ENCODE results near the gene CUX1.
A peak's percentile ranks its signal among the peaks of the same experiment; 100 is the strongest.

Gene CUX1

GRCh38 chr7:101999393-101999792 lies 182.0 kb downstream of the CUX1 start:
- TF ChIP-seq, protein P1, sequence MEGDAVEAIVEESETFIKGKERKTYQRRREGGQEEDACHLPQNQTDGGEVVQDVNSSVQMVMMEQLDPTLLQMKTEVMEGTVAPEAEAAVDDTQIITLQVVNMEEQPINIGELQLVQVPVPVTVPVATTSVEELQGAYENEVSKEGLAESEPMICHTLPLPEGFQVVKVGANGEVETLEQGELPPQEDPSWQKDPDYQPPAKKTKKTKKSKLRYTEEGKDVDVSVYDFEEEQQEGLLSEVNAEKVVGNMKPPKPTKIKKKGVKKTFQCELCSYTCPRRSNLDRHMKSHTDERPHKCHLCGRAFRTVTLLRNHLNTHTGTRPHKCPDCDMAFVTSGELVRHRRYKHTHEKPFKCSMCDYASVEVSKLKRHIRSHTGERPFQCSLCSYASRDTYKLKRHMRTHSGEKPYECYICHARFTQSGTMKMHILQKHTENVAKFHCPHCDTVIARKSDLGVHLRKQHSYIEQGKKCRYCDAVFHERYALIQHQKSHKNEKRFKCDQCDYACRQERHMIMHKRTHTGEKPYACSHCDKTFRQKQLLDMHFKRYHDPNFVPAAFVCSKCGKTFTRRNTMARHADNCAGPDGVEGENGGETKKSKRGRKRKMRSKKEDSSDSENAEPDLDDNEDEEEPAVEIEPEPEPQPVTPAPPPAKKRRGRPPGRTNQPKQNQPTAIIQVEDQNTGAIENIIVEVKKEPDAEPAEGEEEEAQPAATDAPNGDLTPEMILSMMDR (IDR thresholded peaks at IDR 0.05; ENCODE audit: borderline replicate concordance, extremely low read depth, low read length, poor library complexity, severe bottlenecking) = no peak
- TF ChIP-seq EZH2 (IDR thresholded peaks at IDR 0.05; ENCODE audit: borderline replicate concordance, low read depth, low read length, severe bottlenecking) = no peak
- peaks cover 92% of the 10 kb centered on the region for H3K79me2 ChIP-seq (ENCODE audit: insufficient read depth, low read length)
- H3K36me3 ChIP-seq (ENCODE audit: insufficient read depth, low read length) = peaks cover 4% of the 10 kb centered on the region; the same call in 1 of the 2 replicates
- DNase-seq (no peak), ATAC-seq (ENCODE audit: insufficient read depth, low read depth) (no peak)
- no peak overlapping the region for H2AFZ ChIP-seq (ENCODE audit: low read depth, low read length)
- H3K9ac ChIP-seq (ENCODE audit: low read depth, low read length) = peak overlapping the region; percentile 52
- no peak overlapping the region for H3K4me2 ChIP-seq (ENCODE audit: insufficient read depth, low read length)
- H3K4me3 ChIP-seq (ENCODE audit: low read depth in 1 of 2, low read length in 2 of 2) = no peak overlapping the region
- H3K9me3 ChIP-seq (ENCODE audit: insufficient read depth, low read length, severe bottlenecking) = no peaks in the 10 kb centered on the region
- H3K27me3 ChIP-seq (ENCODE audit: insufficient read depth, low read length, poor library complexity) = no peaks in the 10 kb centered on the region
- peaks cover 55% of the 10 kb centered on the region for H3K4me1 ChIP-seq (ENCODE audit: insufficient read depth, low read length)
- H3K27ac ChIP-seq (ENCODE audit: low read length) = peak overlapping the region; percentile 96
- H4K20me1 ChIP-seq (ENCODE audit: insufficient read depth, low read length) = no peaks in the 10 kb centered on the region

DNA sequence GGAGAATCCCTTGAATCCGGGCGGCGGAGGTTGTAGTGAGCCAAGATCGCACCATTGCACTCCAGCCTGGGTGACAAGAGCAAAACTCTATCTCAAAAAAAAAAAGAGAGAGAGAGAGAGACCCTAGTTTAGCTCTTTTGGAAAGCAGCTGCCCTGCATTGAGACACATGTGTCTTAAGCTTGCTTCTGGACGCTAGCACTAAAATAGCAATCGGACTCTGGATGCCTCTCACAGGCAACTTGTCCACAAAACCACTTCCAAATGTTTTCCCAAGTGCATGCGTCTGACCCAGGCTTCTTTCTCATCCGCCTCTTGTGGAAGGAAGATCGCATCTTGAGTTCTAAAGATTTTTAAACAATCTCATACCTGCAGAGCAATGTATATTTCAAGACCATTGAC lies 182.7 kb downstream of the CUX1 start:
- DNase-seq (no peak), ATAC-seq (ENCODE audit: insufficient read depth, low read depth) (no peak)
- no peak for TF ChIP-seq EZH2 (IDR thresholded peaks at IDR 0.05; ENCODE audit: borderline replicate concordance, low read depth, low read length, severe bottlenecking)
- H3K36me3 ChIP-seq (ENCODE audit: insufficient read depth, low read length) = peaks cover 4% of the 10 kb centered on the region; the same call in 1 of the 2 replicates
- no peaks in the 10 kb centered on the region for H3K9me3 ChIP-seq (ENCODE audit: insufficient read depth, low read length, severe bottlenecking)
- H4K20me1 ChIP-seq (ENCODE audit: insufficient read depth, low read length) = no peaks in the 10 kb centered on the region
- peaks cover 48% of the 10 kb centered on the region for H3K4me1 ChIP-seq (ENCODE audit: insufficient read depth, low read length)
- H3K9ac ChIP-seq (ENCODE audit: low read depth, low read length) = no peak overlapping the region
- H2AFZ ChIP-seq (ENCODE audit: low read depth, low read length) = no peak overlapping the region
- H3K27ac ChIP-seq (ENCODE audit: low read length) = peak overlapping the region; percentile 96
- peaks cover 93% of the 10 kb centered on the region for H3K79me2 ChIP-seq (ENCODE audit: insufficient read depth, low read length)
- H3K27me3 ChIP-seq (ENCODE audit: insufficient read depth, low read length, poor library complexity) = no peaks in the 10 kb centered on the region
- H3K4me2 ChIP-seq (ENCODE audit: insufficient read depth, low read length) = no peak overlapping the region
- H3K4me3 ChIP-seq (ENCODE audit: low read depth in 1 of 2, low read length in 2 of 2) = no peak overlapping the region

DNA sequence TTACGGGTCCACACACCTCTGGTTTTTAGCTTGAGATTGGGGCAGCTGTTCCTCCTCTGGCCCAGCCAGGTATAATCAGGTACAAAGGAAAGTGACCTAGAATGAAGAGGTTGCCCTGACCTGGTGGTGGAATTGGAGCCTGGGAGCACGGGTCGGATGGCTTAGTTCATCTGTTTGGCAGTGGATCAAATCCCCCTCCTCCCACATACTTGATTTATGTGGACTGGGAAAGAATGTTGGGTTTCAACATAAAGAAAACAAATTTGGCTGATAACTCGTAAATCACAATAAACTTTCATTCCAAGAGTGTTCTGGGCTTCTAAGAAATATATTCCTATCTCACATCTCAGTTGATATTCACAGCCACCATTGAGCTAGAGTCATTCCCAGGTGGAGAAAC lies 186.8 kb downstream of the CUX1 start:
- Histone ChIP-seq H3K79me2 (ENCODE audit: insufficient read depth, low read length) (peaks cover 93% of the 10 kb centered on the region), H2AFZ (ENCODE audit: low read depth, low read length) (no peak overlapping the region), H3K27me3 (ENCODE audit: insufficient read depth, low read length, poor library complexity) (no peaks in the 10 kb centered on the region), H4K20me1 (ENCODE audit: insufficient read depth, low read length) (no peaks in the 10 kb centered on the region), H3K9me3 (ENCODE audit: insufficient read depth, low read length, severe bottlenecking) (no peaks in the 10 kb centered on the region), H3K4me2 (ENCODE audit: insufficient read depth, low read length) (no peak overlapping the region), H3K27ac (ENCODE audit: low read length) (peak overlapping the region; percentile 26), H3K4me1 (ENCODE audit: insufficient read depth, low read length) (peaks cover 7% of the 10 kb centered on the region), H3K9ac (ENCODE audit: low read depth, low read length) (no peak overlapping the region), H3K36me3 (ENCODE audit: insufficient read depth, low read length) (peaks cover 9% of the 10 kb centered on the region), H3K4me3 (ENCODE audit: low read depth in 1 of 2, low read length in 2 of 2) (no peak overlapping the region)
- no peak for DNase-seq
- no peak for ATAC-seq (ENCODE audit: insufficient read depth, low read depth)
- TF ChIP-seq, protein P1 (IDR thresholded peaks at IDR 0.05; ENCODE audit: borderline replicate concordance, extremely low read depth, low read length, poor library complexity, severe bottlenecking) = no peak
- no peak for TF ChIP-seq EZH2 (IDR thresholded peaks at IDR 0.05; ENCODE audit: borderline replicate concordance, low read depth, low read length, severe bottlenecking)

- no peak for TF ChIP-seq EZH2 (IDR thresholded peaks at IDR 0.05; ENCODE audit: borderline replicate concordance, low read depth, low read length, severe bottlenecking)
- TF ChIP-seq, protein P1 (IDR thresholded peaks at IDR 0.05; ENCODE audit: borderline replicate concordance, extremely low read depth, low read length, poor library complexity, severe bottlenecking) = no peak
- Histone ChIP-seq H3K9ac (ENCODE audit: low read depth, low read length) (no peak overlapping the region), H3K27ac (ENCODE audit: low read length) (peak overlapping the region; percentile 26), H3K27me3 (ENCODE audit: insufficient read depth, low read length, poor library complexity) (no peaks in the 10 kb centered on the region), H3K4me2 (ENCODE audit: insufficient read depth, low read length) (no peak overlapping the region), H3K9me3 (ENCODE audit: insufficient read depth, low read length, severe bottlenecking) (no peaks in the 10 kb centered on the region), H3K4me1 (ENCODE audit: insufficient read depth, low read length) (peaks cover under 1% of the 10 kb centered on the region), H2AFZ (ENCODE audit: low read depth, low read length) (no peak overlapping the region), H3K79me2 (ENCODE audit: insufficient read depth, low read length) (peaks cover 93% of the 10 kb centered on the region), H4K20me1 (ENCODE audit: insufficient read depth, low read length) (no peaks in the 10 kb centered on the region), H3K4me3 (ENCODE audit: low read depth in 1 of 2, low read length in 2 of 2) (no peak overlapping the region), H3K36me3 (ENCODE audit: insufficient read depth, low read length) (peaks cover 15% of the 10 kb centered on the region)
- no peak for ATAC-seq (ENCODE audit: insufficient read depth, low read depth)
- no peak for DNase-seq
These were observed 187.4 kb downstream of the CUX1 start for GRCh38 chr7:102004848-102005247.
